ENCODE data around the gene TOX3. TPM values are rescaled to one million over a fixed set of nuclear protein-coding genes. Genes with fewer than 3 reads are reported as not detected.

TOX3 gene
- total RNA-seq, 1 donor from 2014 or later: not detected

DNA sequence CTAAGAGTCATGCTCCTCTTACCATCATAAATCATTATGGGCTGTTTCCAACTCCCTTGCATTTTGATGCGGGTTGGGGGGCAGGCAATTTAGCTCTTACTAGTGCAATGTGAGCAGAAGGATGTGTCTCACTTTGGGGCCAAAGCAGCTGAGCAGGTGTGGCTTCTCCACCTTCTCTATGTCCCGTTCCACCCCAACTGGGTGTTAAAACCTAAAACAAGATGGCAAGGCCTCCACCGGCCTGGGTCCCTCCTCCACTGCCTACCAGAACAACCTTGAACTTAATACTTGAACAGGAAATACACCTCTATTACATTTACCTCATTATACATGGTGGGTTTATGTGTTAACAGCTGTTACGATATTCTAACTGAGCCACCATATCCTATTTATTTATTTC lies 52.8 kb downstream of the TOX3 start:
- intact Hi-C loops (cut with micrococcal nuclease): no loop called here

DNA sequence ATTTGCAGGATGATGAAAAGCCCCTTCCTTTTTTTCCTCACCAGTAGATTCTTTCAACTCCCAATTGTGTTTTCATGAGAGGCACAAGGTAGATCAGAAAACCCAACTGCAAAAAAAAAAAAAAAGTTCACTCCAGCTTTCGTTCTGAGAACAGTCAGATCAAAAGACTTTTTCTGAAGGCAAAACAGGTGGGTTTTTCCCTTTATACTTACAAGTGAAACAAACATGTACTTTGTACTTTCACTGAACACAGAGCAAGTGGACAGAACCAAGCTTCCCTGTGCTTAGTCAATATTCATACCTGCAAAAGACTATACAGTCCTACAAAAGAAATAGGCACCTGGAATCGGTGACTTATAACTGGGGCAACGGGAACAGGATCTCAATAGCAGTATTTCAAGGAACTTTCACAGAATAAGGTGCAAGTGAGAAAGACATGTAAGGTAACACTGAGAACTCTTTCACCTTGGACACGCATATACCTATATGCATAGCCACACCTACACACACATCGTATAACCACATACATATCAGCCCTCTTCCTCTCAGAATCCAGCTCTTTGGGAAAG lies 54.1 kb downstream of the TOX3 start:
- intact Hi-C loops (cut with micrococcal nuclease): no loop called here

DNA sequence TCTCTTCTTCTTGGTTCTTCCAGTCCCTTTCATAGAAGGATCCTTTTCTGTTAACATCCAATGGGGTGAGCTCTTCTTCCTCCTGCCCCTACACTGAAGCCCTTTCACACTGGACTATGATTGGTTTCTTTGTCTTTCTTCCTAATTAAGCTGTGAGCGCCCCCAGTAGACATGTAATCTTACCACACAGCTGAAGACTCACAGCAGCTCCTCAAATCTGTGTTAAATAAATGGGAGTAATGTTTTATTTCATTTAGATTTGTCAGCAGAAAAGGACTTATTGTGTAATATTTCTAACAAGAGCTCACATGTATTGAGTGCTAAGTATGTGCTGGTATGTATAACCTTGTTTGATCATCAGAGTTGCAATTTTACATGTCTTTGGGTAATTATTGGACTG lies 55.7 kb downstream of the TOX3 start:
- intact Hi-C loops (cut with micrococcal nuclease): no loop called here

DNA sequence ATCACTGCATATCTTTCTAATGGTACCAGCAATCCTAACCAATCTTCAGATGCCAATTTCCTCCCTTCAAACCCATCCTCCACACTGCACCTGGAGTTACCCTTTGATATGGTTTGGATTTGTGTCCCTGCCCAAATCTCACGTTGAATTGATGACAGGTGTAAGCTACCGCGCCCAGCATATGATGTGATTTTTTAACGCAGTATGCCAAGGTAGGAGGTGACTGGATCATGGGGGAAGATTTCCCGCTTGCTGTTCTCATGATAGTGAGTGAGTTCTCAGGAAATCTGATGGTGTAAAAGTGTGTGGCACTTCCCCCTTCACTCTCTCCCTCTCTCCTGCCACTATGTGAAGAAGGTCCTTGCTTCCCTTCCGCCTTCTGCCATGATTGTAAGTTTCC lies 57.0 kb downstream of the TOX3 start:
- intact Hi-C loops (cut with micrococcal nuclease): no loop called here

DNA sequence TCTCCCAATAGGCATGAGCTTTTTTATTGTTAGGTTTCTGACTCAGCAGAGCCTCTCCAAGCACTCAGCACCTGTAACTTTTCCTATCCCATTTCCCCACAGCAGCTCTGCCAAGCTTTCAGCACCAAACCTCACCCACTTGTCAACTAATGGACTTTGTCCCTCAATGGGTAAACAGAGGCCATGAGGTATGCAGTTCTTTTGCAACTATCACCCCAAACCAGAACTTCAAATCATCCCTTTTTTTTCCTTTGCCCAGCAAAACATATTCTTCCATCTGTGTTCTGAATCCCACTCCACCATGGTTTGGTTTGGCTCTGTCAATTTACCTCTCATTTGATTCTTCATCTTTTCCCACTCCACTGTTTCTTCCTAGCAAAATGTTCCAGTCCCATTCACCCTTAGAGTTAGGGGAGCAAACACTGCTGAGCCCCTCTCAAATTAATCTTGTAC lies 58.1 kb downstream of the TOX3 start:
- intact Hi-C loops (cut with micrococcal nuclease): no loop called here

DNA sequence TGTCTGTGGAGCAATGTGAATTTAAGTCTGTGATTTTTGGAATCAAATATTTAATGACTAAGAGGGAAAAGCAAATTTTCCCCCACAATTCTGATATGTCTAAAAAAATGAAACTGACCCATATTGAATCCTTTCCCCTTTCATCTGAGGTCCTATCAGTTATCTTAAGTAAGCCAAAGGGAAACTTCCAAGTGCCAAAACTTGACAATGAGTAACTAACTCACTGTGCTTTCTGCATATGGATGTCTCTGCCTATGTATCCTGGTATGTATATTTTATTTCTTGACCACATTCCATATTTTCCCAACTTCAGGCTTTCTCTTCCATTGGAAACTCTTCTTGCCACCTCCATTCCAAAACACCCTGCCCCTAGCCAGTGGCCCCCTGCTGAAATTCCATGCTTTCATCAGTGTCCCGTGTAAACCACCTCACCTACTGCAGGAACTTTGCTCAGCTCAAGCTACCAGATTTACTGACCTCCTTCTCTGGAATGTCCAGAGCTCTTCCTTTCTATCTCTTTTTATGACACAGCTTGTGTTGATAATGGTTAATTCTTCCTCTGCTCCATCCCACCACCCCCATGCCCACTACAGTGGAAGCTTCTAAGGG lies 59.0 kb downstream of the TOX3 start:
- intact Hi-C loops (cut with micrococcal nuclease): no loop called here

DNA sequence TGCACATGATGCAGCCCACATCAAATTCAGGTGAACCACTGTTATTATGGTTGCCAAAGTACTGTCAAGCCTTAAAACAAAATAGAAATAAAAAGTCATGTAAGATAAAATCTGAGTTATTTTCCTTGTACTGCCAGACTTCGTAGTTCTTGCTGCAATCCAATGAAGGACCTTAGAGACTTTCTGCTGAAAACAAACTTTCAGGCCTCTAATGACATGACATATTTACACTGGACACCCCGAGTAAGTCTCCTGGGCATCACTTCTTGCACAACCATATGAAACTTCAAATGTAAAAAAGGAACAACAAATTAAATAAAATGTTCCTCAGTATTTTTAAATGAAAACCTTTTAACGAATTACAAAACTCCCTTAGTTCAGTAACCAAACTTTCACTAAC lies 66.7 kb downstream of the TOX3 start:
- intact Hi-C loops (cut with micrococcal nuclease): no loop called here

DNA sequence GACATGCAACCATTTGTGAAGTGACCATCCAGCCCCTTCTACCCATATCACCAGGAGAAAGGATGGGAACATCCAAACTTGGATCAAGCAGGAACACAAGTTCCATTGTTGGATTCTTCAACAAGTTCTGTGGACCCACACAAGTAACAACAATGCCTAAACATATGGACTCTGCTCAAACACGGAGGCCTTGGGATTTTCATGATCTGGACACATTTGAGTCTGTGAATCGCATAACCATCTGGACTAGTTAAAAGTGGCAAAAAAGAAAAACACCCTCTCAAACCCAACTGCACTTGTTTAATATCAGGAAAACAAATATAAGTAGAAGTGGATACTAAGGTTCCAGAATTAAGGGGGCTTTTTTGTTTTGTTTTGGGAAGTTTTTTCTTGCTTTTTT lies 70.8 kb downstream of the TOX3 start:
- intact Hi-C loops (cut with micrococcal nuclease): no loop called here

DNA sequence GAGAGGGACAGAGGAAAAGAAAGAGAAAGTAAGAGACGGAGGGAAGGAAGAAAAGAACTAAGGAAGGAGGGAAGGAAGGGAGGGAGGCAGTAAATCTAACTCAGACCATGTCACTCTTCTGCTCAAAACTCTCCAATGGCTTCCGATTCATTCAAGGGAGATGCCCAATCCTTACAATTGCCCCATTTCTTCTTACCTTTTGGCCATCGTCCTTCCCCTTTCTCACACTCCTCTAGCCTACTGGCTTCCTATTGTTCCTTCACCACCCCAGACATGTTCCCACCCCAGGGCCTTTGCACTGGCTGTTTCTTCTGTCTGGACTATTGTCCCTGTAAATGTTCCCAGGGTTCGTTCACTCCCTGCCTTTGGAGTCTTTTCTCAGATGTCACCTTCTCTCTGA lies 72.3 kb downstream of the TOX3 start:
- intact Hi-C loops (cut with micrococcal nuclease): no loop called here

DNA sequence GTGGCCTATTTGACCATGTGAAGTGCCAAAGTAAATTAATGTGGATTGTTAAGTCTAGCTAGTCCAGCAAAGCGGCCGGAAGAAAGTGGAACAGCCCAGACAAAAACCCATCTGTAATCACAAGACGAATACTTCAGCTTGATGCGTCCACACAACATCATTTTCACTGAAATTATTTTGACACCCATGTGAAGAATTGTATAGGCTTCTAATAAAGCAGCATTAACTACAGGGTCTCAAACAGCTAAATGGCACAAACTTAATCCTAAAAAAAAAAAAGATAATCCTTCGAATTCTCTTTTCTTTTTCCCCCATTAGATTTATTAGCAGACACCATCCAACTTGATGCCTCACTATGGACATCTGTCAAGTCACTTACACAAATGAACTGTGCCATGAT lies 73.8 kb downstream of the TOX3 start:
- intact Hi-C loops (cut with micrococcal nuclease): no loop called here

DNA sequence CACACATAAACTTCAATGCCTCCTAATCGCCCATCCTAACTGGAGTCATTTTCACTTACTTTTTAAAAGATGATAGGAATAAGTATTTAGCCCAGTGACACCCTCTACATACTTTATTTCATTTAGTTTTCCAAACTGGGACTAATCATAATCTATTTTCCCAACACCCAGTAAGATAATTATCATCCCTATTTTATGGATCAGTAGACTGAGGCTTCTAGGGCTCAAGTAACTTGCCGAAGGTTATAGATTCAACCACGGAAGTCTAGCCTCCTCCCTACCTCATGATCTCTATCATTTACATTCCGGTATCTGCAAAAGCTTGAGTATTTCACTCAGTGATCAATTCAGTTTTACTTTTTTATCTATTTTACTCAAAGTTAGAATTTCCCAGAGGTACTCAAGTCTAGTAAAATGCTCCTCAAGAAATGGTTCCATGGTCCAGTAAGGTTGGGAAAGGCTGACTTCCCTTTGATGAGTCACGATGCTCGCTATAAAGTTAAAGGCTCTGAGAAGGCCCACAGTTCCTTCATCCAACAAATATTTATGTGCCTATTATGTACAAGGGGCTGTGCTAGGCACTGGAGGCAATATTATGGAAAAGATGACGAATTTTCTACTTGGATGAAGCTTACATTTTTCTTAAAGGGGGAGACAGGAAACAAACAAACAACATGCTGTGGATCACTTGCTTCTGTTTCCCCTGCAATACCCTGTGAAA lies 75.1 kb downstream of the TOX3 start:
- intact Hi-C loops (cut with micrococcal nuclease): no loop called here

DNA sequence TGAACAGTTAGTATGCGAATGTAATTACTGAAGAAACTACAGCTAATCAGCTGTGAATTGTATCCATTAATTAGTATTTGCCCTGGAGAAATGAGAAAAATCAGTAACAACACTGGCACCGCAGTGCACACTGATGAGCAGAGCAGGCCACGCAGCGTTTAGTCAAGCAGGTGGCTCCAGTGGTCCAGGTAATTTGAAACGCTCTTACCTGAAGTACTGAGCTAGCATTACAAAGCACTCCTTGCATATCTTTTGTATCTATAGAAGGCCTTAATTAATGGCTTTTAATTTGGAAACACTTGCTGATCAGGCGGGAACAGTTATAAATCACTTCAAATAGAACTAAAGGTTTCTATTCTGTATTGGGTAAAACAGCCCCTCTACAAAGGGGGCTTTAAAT lies 76.4 kb downstream of the TOX3 start:
- intact Hi-C loops (cut with micrococcal nuclease): no loop called here

DNA sequence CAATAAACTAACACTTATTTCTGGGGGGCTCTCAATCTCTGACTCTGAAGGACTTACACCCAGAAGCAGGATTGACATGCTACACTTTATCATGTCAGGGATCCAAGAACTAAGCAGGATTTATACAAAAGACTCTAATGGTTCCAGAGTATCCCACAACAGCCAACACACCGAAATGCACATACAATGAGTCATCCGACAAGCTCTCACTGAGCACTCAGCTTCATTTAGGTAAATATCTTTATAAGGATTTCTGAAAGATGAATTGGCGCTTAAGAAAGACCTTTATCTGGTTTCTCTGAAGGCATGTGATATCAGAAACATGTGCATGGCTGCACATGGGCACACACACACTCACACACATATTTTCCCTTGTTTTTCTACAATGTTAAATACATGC lies 77.2 kb downstream of the TOX3 start:
- intact Hi-C loops (cut with micrococcal nuclease): no loop called here

DNA sequence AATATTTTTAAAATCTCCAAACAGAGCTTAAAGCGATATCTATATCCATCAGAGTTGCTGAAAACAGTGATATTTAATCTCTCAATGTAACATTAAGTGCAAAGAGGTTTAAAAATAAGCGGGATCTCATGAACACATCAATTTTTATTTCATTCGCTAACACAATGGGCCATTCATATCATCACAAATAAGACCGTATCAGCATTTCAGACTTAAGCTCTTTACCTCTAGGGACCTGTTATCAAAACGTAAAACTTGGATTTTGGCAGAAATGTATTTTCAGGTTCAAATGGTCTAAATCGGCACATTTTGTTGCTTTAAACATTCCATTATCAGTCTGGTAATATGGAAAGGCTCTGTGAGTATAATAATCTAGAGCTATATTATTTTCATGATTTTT lies 77.9 kb downstream of the TOX3 start:
- intact Hi-C loops (cut with micrococcal nuclease): no loop called here

DNA sequence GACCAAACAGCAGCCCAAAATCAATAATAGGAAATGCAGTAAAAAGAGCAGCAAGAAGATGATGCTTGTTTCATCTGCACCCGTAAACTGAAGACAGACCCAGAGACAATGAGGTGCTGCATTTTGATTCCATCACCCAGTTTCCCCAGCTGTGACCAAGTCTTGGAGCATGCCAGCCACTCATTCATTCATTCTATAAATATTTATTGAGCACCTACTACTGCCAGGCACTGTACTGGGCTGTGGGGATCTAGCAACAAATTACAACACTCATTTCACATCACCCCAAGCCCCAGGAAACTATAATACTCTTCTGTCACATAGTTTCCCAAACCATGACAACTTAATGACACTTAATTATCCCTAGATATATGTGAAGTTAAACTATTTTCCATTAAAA lies 79.2 kb downstream of the TOX3 start:
- intact Hi-C loops (cut with micrococcal nuclease): no loop called here

DNA sequence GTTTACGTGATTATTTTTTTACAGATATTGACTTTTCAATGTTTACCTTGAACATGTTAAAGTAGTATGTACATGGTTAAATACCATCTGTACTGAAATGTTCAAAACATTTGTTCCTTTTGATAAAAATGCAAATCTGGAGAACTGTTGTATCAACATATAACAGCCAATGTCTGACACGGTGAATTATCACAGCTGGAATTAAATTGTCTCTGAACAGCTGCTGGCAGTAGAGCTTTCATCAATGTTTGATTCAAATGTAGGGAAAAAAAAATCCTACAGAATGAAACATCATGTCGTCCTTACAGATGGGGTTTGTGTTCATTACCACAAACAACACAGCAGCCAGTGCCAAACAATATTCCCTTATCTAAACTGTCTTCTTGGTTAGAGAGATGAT lies 79.9 kb downstream of the TOX3 start:
- intact Hi-C loops (cut with micrococcal nuclease): no loop called here

DNA sequence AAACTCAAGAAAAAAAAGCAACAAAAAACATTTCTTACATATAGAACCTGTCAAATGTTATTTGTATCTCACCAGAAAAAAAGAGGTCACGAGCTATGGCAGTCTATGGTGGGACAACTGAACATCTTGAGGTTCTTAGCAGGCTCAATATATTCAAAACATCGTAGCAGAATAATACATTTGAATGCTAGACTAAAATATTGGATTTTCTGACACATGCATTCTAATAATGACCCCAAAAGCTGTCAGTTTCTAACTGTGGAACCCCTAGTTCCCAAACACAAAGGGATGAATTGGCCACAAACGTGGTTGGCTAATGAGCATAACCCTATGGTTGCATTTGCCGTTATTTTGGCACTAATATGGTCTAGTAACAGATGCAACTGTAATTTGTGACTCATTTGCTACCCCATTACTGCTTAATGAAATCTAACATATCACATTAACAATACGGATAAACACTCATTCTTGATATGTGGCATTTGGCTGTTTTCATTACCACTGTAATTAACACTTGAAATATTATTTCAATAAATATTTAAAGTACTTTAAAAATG lies 81.2 kb downstream of the TOX3 start:
- intact Hi-C loops (cut with micrococcal nuclease): no loop called here

DNA sequence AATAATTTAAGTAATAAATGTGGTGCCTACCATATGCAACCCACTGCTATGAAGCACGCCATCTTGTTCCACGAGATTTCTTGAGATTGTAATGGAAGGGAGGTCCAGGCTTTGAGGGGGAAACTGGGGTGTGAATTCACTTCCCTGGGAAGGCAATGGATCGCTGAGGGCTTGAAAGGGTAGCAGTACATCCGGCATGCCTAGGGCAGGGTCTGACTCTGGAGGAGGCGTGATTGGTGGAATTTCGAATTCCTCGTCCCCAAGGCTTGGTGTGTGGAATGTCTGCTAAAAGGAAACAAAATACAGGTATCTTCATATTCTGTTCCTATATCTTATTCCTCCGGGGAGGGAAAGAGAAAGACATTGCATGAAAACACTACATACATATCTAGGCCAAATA lies 83.0 kb downstream of the TOX3 start:
- intact Hi-C loops (cut with micrococcal nuclease): no loop called here

DNA sequence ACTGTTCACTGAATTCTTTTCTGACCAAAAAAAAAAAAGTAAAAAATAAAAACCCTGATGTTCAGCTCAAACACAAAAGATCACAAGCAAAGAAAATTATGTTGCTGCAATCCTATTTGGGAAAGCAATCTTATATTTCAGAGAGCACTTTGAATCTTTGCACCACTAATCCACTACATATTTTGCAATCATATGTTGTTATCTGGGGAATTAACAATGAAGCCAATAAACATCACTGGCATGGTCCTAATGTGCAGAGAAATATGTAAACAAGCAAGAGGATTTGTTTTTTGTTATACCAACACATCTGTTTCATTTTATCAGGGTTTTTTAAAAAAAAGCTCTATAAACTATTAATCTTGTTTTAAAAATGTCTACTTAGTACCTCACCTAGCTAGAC lies 84.1 kb downstream of the TOX3 start:
- intact Hi-C loops (cut with micrococcal nuclease): no loop called here

DNA sequence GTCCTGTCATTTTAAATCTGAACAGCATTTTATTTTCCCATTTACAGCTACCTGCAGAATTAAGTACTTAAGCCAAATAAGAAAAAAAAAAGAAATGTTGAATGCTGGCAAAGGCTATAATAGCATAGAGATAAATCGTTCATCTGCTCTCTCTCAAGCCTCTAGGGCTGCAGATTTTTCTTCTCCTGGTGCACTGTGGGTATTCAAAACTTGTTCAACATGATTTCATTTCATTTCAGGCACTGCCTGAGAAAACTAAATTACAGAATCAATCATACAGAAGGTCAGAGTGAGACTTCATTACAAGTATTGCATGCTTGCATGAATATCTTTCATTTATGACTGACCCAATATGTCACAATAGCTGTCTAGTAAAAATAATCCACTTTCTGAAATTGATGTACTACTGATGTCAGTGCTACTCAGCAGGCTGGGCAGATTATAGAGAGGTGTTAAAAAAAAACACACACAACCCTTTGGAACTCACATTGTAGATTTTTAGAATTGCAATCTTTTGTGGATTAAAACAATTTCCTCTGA lies 86.2 kb downstream of the TOX3 start:
- intact Hi-C loops (cut with micrococcal nuclease): no loop called here

DNA sequence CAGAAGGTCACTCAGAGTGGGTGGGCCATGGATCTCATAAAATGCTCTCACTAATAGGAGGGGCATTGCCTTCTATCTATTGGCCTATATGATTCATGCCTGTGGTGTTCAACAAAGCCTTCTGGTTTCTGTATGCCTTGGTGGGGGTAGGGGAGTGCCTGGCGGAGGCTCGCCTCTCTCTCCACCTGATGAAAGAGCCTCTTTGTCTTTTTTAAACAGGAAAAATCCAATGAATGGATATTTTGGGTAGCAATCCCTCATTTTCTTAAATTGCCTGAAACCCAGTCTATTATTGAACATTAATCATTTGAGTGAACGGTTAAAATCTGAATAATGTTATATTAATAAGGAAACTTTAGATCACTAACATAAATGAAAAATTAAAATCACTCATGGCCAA lies 90.6 kb downstream of the TOX3 start:
- intact Hi-C loops (cut with micrococcal nuclease): no loop called here

DNA sequence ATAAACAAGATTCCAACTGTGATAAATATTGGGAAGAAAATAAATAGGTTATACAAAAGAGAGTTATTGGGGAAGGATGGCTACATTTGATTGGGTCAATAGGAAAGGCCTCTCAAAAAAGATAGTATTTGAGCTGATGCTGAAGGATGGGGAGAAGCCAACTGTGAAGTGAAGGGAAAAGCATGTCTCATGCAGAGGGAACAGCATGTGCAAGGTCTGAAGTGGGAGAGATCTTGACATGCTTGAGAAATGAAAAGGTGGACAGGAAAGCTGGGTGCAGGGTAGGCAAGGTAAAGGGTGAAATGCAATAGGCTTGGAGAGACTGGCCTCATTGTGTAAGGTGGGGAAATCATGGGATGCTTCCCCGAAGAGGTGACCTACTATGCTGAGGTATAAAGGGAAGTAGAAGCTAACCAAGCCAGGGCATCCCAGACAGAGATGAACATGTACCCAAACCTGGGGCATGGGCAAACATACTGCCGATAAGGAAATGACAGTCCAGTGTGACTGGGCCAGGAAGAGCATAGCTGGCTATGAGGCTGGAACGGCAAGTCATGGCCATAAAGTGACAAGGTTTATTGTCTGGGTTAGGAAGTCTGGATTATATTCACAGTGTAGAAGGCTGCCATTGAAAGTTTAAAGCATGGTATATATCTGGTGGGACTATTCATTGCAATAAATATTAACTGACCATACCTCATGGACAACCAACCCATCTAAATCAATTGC lies 91.2 kb downstream of the TOX3 start:
- intact Hi-C loops (cut with micrococcal nuclease): no loop called here

All from T-helper 2 cell treated with Interferon-gamma antibody and Interleukin-4, amounts not matched to agents 100 ng/mL and 5 ng/mL, for 36 hours (primary cell).